HG02981 (cell line): ENCODE measurements around the gene LRRFIP1.
"Not testable (repeated sequence)": the region's sequence is repeated elsewhere in the genome, so short reads cannot be mapped to it uniquely, and the experiment has no call there.

Experiments used
- ATAC-seq: cut with Tn5 transposase; IDR thresholded peaks from one replicate; pipeline ENCODE4 v1.9.1; 2021; ENCODE audit warnings: mild to moderate bottlenecking, moderate library complexity; ENCODE audit not compliant: unreplicated experiment

The LRRFIP1 gene

GRCh38 chr2:237596520-237597195, 30.7 kb upstream of the LRRFIP1 start:
- no peak for ATAC-seq

- ATAC-seq, result no peak
These were observed 29.9 kb upstream of the LRRFIP1 start for GRCh38 chr2:237597196-237598145.

- no peak for ATAC-seq
These were observed 28.7 kb upstream of the LRRFIP1 start for GRCh38 chr2:237598468-237599208.

- ATAC-seq, result no peak
These were observed 27.8 kb upstream of the LRRFIP1 start for GRCh38 chr2:237599465-237600110.

- ATAC-seq, result no peak
These were observed 27.1 kb upstream of the LRRFIP1 start for GRCh38 chr2:237600205-237600846.

GRCh38 chr2:237601453-237602116, 25.8 kb upstream of the LRRFIP1 start:
- no peak for ATAC-seq

GRCh38 chr2:237602409-237602808, 25.0 kb upstream of the LRRFIP1 start:
- no peak for ATAC-seq

GRCh38 chr2:237603049-237603717, 24.2 kb upstream of the LRRFIP1 start:
- no peak for ATAC-seq

GRCh38 chr2:237603718-237604362, 23.5 kb upstream of the LRRFIP1 start:
- peak; percentile 57 for ATAC-seq

- no peak for ATAC-seq
These were observed 23.0 kb upstream of the LRRFIP1 start for GRCh38 chr2:237604391-237604790.

GRCh38 chr2:237604960-237605359, 22.4 kb upstream of the LRRFIP1 start:
- ATAC-seq, result no peak

- ATAC-seq, result not testable (repeated sequence)
These were observed 20.9 kb upstream of the LRRFIP1 start for GRCh38 chr2:237606522-237606921.

GRCh38 chr2:237612527-237613357, 14.6 kb upstream of the LRRFIP1 start:
- ATAC-seq, result no peak

GRCh38 chr2:237613679-237614078, 13.7 kb upstream of the LRRFIP1 start:
- no peak for ATAC-seq

- ATAC-seq, result no peak
These were observed 13.2 kb upstream of the LRRFIP1 start for GRCh38 chr2:237614151-237614720.

- ATAC-seq, result no peak
These were observed 11.6 kb upstream of the LRRFIP1 start for GRCh38 chr2:237615631-237616249.

- no peak for ATAC-seq
These were observed 11.0 kb upstream of the LRRFIP1 start for GRCh38 chr2:237616373-237616733.
